ENCODE results near the gene NCAPH2.

DNA sequence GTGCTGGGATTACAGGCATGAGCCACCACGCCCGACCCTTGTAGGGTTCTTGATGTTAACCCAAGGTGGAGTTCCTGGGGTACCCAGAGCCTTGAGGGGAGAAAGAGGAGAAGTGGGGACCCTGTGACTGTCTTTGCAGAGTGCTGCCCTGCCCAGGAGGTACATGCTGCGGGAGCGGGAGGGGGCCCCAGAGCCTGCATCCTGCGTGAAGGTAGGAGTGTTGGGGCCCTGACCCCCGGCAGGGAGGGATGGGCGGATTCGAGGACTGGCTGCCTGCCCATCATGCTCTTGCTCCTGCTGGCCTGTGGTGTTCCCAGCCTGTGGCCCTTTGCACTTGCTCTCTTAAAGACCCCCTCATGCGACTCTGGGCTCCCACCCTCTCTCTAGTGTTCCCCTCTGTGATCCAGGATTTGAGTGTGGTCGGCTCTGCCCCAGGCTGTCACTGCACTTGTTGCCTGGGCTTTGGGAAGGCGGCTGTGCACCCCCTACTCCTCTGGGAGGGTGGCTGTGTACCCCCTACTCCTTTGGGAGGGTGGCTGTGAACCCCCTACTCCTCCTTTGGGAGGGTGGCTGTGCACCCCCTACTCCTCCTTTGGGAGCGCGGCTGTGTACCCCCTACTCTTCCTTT lies 12.9 kb downstream of the NCAPH2 start:
- TF ChIP-seq POLR2AphosphoS5 (IDR thresholded peaks at IDR 0.05) (no peak), POLR2A (IDR thresholded peaks at IDR 0.05) (no peak), EP300 (IDR thresholded peaks at IDR 0.05) (no peak)
- TF ChIP-seq, protein P1, sequence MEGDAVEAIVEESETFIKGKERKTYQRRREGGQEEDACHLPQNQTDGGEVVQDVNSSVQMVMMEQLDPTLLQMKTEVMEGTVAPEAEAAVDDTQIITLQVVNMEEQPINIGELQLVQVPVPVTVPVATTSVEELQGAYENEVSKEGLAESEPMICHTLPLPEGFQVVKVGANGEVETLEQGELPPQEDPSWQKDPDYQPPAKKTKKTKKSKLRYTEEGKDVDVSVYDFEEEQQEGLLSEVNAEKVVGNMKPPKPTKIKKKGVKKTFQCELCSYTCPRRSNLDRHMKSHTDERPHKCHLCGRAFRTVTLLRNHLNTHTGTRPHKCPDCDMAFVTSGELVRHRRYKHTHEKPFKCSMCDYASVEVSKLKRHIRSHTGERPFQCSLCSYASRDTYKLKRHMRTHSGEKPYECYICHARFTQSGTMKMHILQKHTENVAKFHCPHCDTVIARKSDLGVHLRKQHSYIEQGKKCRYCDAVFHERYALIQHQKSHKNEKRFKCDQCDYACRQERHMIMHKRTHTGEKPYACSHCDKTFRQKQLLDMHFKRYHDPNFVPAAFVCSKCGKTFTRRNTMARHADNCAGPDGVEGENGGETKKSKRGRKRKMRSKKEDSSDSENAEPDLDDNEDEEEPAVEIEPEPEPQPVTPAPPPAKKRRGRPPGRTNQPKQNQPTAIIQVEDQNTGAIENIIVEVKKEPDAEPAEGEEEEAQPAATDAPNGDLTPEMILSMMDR (IDR thresholded peaks at IDR 0.05): no peak
